CD14-positive monocyte (primary cell): ENCODE measurements around the gene CUL2. TPM values are rescaled to one million over a fixed set of nuclear protein-coding genes. Genes with fewer than 3 reads are reported as not detected.

Experiments
- DNase-seq, 3 donors: peaks; one replicate each; pipeline ENCODE4 v3.0.0-alpha.2; 2011 to 2022
- H2AFZ ChIP-seq: 2 replicates; pipeline ENCODE4 v1.6.0; 2012; ENCODE audit warnings: mild to moderate bottlenecking, low read depth, low read length, inconsistent platforms; ENCODE audit not compliant: insufficient read depth, poor library complexity, severe bottlenecking
- H3K27ac ChIP-seq, 2 donors: 1 replicate in 1 of 2; 2 replicates in 1 of 2; pipeline ENCODE4 v1.5.1; 2012 to 2013; ENCODE audit warnings: low read length in 2 of 2, control low read depth in 1 of 2, inconsistent platforms in 1 of 2, low read depth in 1 of 2, mild to moderate bottlenecking in 1 of 2
- H3K27me3 ChIP-seq, 2 donors: one replicate each; pipeline versions ENCODE4 v1.6.0 to v1.6.1; 2011 to 2013; ENCODE audit warnings: low read length in 2 of 2; ENCODE audit not compliant: control insufficient read depth in 2 of 2, insufficient read depth in 2 of 2
- H3K36me3 ChIP-seq, 2 donors: replicated peaks in 1 of 2; 1 replicate in 1 of 2; 2 replicates in 1 of 2; pipeline versions ENCODE4 v1.5.1 to v1.6.1; 2012 to 2013; ENCODE audit warnings: low read length in 2 of 2, control low read depth in 1 of 2, inconsistent platforms in 1 of 2, mild to moderate bottlenecking in 1 of 2; ENCODE audit not compliant: insufficient read depth in 2 of 2, control insufficient read depth in 1 of 2
- H3K4me1 ChIP-seq, 2 donors: 1 replicate in 1 of 2; 2 replicates in 1 of 2; pipeline versions ENCODE4 v1.5.1 to v1.6.1; 2012 to 2013; ENCODE audit warnings: low read length in 2 of 2, control low read depth in 1 of 2, inconsistent platforms in 1 of 2, mild to moderate bottlenecking in 1 of 2, moderate library complexity in 1 of 2; ENCODE audit not compliant: insufficient read depth in 2 of 2, control insufficient read depth in 1 of 2
- H3K4me2 ChIP-seq: replicated peaks from 2 replicates; pipeline ENCODE3; 2012; ENCODE audit warnings: low read length, moderate library complexity, mild to moderate bottlenecking; ENCODE audit not compliant: poor library complexity, severe bottlenecking; ENCODE audit errors: extremely low read depth
- H3K4me3 ChIP-seq, 3 experiments: fragments of 200-600 bp in 1 of 3; sonication (generic) in 1 of 3; replicated peaks in 1 of 3; 1 replicate in 2 of 3; 2 replicates in 1 of 3; pipeline ENCODE4 v1.5.1; 2011 to 2013; ENCODE audit warnings: low read length in 3 of 3, mild to moderate bottlenecking in 3 of 3, control low read depth in 2 of 3, low read depth in 2 of 3, inconsistent platforms in 1 of 3, moderate library complexity in 1 of 3
- H3K79me2 ChIP-seq: 2 replicates; pipeline ENCODE4 v1.6.0; 2012; ENCODE audit warnings: mild to moderate bottlenecking, control low read depth, inconsistent platforms, low read length, moderate library complexity; ENCODE audit not compliant: insufficient read depth
- H3K9ac ChIP-seq: 2 replicates; pipeline ENCODE4 v1.6.0; 2017; ENCODE audit warnings: low read length, mild to moderate bottlenecking; ENCODE audit not compliant: insufficient read depth, poor library complexity, severe bottlenecking
- H3K9me3 ChIP-seq, 2 donors: replicated peaks in 1 of 2; 1 replicate in 1 of 2; 2 replicates in 1 of 2; pipeline versions ENCODE4 v1.5.1 to v1.6.1; 2012 to 2013; ENCODE audit warnings: low read length in 2 of 2, control low read depth in 1 of 2; ENCODE audit not compliant: control insufficient read depth in 1 of 2, insufficient read depth in 1 of 2
- H4K20me1 ChIP-seq: 2 replicates; pipeline ENCODE4 v1.6.0; 2012; ENCODE audit warnings: mild to moderate bottlenecking, low read length, control low read depth, moderate library complexity; ENCODE audit not compliant: insufficient read depth
- H3K27ac Mint-ChIP-seq, 7 donors: one replicate each; pipeline ENCODE4 v1.8.0; 2020; ENCODE audit warnings: mild to moderate bottlenecking in 7 of 7, mixed read lengths in 7 of 7, moderate library complexity in 6 of 7, inconsistent platforms in 2 of 7
- H3K27me3 Mint-ChIP-seq, 3 donors: one replicate each; pipeline ENCODE4 v1.8.0; 2021 to 2022; ENCODE audit warnings: low read depth in 3 of 3, mild to moderate bottlenecking in 3 of 3, mixed read lengths in 3 of 3, moderate library complexity in 3 of 3, inconsistent platforms in 1 of 3
- H3K36me3 Mint-ChIP-seq, 2 donors: one replicate each; pipeline ENCODE4 v1.8.0; 2020; ENCODE audit warnings: mixed read lengths in 2 of 2, inconsistent platforms in 1 of 2, mild to moderate bottlenecking in 1 of 2
- H3K4me1 Mint-ChIP-seq: one replicate; pipeline ENCODE4 v1.8.0; 2020; ENCODE audit warnings: mild to moderate bottlenecking, mixed read lengths
- H3K4me3 Mint-ChIP-seq, 2 donors: one replicate each; pipeline ENCODE4 v1.8.0; 2020; ENCODE audit warnings: mild to moderate bottlenecking in 2 of 2, mixed read lengths in 2 of 2, moderate library complexity in 1 of 2
- H3K9me3 Mint-ChIP-seq, 7 donors: one replicate each; pipeline ENCODE4 v1.8.0; 2020 to 2022; ENCODE audit warnings: mixed read lengths in 7 of 7, mild to moderate bottlenecking in 6 of 7, moderate library complexity in 6 of 7, inconsistent platforms in 2 of 7
- CTCF ChIP-seq: fragments of 200-600 bp; IDR thresholded peaks from one replicate; pipeline ENCODE4 v1.8.0; 2022; ENCODE audit warnings: antibody characterized with exemption, mild to moderate bottlenecking
- WGBS: methylation state at CpG from one replicate; pipeline ENCODE4 v1.1.5; 2013; ENCODE audit warnings: missing lambda C conversion rate; ENCODE audit not compliant: insufficient coverage; 5-methylcytosine and 5-hydroxymethylcytosine counted together
- intact Hi-C, 2 donors: fragments of 100-400 bp; cut with micrococcal nuclease; formaldehyde crosslinking; loops; one replicate each; pipeline versions ENCODE4 v1.15.0 to v1.15.1; 2023
- polyA plus RNA-seq, 3 donors: library from polyadenylated mRNA; depleted of rRNA in 1 of 3; unstranded in 2 of 3; stranded (reverse) in 1 of 3; fragments of 300-500 nt in 2 of 3; fragments of >200 nt in 1 of 3; fragmentation: Illumina TruSeq in 2 of 3; gene quantifications; 1 replicate in 2 of 3; 2 replicates in 1 of 3; pipeline ENCODE4 v1.2.3, GENCODE V29; 2012 to 2021

CUL2 gene
- polyA plus RNA-seq, 3 donors, result 10.2 to 22.8 (median 12.9) TPM

GRCh38 chr10:35003906-35004305 lies 86.2 kb downstream of the CUL2 start:
- H3K4me3 Mint-ChIP-seq, result no peak overlapping the region
- intact Hi-C loops, result no loop called here
- H3K4me3 ChIP-seq, result no peak overlapping the region
- no peak overlapping the region for H3K27ac ChIP-seq
- DNase-seq, result no peak
- H3K27me3 Mint-ChIP-seq, result no peaks in the 10 kb centered on the region
- H4K20me1 ChIP-seq, result no peaks in the 10 kb centered on the region
- H3K4me1 ChIP-seq, result peaks cover 3 to 6% of the 10 kb centered on the region in 2 donors
- H3K27me3 ChIP-seq, result no peaks in the 10 kb centered on the region
- no peak overlapping the region for H3K4me2 ChIP-seq
- peaks cover 3 to 15% of the 10 kb centered on the region in 2 donors for H3K36me3 ChIP-seq
- 94% methylated on average over 2 of the region's 4 CpGs for WGBS
- H3K79me2 ChIP-seq, result no peaks in the 10 kb centered on the region
- peaks cover 0 to 6% (median 0%) of the 10 kb centered on the region in 7 donors for H3K9me3 Mint-ChIP-seq
- H3K9me3 ChIP-seq, result no peaks in the 10 kb centered on the region
- H3K36me3 Mint-ChIP-seq, result peaks cover 12 to 15% of the 10 kb centered on the region in 2 donors
- no peak overlapping the region for H2AFZ ChIP-seq
- H3K4me1 Mint-ChIP-seq, result peaks cover 4% of the 10 kb centered on the region
- no peak overlapping the region for H3K27ac Mint-ChIP-seq
- H3K9ac ChIP-seq, result no peak overlapping the region
- no peak for TF ChIP-seq CTCF

GRCh38 chr10:35000936-35001335 lies 89.2 kb downstream of the CUL2 start:
- no peak overlapping the region for H3K27ac Mint-ChIP-seq
- TF ChIP-seq CTCF, result no peak

More at GRCh38 chr10:35000936-35001335, 89.2 kb downstream of the CUL2 start:
- no peak overlapping the region for H3K9ac ChIP-seq
- Mint-ChIP-seq H3K9me3 (peaks cover 3 to 17% (median 7%) of the 10 kb centered on the region in 7 donors), H3K4me3 (no peak overlapping the region), H3K27me3 (peaks cover 0 to 3% (median 2%) of the 10 kb centered on the region in 3 donors), H3K36me3 (peaks cover 9 to 14% of the 10 kb centered on the region in 2 donors), H3K4me1 (peaks cover 20% of the 10 kb centered on the region)
- WGBS, result 100% methylated on average over 1 of the region's 4 CpGs
- no peak for DNase-seq
- H3K36me3 ChIP-seq, result no peaks in the 10 kb centered on the region
- H3K9me3 ChIP-seq, result peaks cover 0 to 10% of the 10 kb centered on the region in 2 donors
- H3K4me2 ChIP-seq, result no peak overlapping the region
- H3K27me3 ChIP-seq, result no peaks in the 10 kb centered on the region
- no peak overlapping the region for H2AFZ ChIP-seq
- intact Hi-C loops, result no loop called here
- H3K79me2 ChIP-seq, result no peaks in the 10 kb centered on the region
- H4K20me1 ChIP-seq, result no peaks in the 10 kb centered on the region
- no peak overlapping the region for H3K4me3 ChIP-seq
- H3K27ac ChIP-seq, result no peak overlapping the region
- H3K4me1 ChIP-seq, result peaks cover 11 to 17% of the 10 kb centered on the region in 2 donors
